Activated gamma-delta T cell (primary cell): ENCODE measurements around the gene RALB.

ENCODE experiments used
- DNase-seq: peaks from one replicate; lab custom pipeline; 2025; lab: John Stamatoyannopoulos, UW

The RALB gene

DNA sequence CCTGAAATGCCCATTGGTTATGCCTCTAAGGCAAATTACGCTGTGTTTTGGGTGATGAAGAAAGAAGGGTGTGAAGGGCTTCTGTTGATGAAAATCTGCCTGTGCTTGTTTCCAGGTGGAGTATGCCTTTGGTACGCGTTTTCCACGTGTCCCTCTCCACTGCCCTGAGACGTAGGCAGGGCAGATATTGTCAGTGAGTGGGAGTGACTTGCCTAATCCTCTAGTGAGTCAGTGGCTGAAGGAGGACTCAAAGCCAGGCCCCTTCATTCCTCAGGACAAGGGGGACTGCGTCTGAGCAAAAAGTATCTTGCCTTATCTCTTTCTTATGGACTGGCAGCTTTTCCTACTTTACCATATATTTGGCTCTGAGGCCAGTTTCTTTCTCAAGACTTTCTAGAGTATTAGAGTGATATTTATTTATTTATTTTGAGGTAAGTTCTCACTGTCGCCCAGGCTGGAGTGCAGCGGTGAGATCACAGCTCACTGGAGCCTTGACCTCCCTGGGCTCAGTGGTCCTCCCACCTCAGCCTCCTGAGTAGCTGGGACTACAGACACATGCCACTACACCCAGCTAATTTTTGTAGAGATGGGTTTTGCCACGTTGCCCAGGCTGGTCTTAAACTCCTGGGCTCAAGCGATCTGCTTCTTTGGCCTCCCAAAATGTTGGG, 10.2 kb downstream of the RALB start:
- DNase-seq, result no peak

DNA sequence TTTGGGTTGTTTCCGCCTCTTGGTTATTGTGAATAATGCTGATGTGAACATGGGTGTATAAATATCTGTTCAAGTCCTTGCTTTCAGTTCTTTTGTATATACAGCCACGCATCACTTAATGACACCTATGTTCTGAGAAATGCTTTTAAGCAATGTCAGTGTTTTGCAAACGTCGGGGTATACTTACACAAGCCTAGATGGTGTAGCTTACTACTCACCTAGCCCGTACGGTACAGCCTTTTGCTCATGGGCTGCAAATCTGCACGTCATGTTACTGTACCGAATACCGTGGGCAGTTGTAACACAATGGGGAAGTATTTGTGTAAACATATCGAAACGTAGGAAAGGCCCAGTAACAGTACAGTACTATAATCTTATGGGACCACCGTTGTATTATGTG, 12.4 kb downstream of the RALB start:
- DNase-seq, result no peak

DNA sequence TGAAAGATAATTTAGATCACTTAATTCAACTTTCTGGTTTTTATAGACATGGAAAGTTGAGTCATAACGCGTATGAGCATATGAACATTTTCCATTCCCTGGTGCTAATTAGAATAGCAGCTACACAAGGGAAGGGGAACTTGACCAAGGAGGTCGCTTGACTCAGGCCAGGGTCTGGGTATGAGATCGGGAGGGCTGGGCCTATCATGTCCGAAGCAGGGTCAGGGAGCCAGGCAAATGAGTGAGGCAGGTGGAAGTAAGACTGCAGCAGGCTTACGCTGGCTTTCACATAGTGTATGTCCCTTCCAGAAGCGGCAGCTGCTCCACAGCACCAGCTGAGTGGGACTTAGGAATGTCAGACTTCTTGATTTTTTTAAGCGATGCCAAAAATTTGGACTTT, 14.7 kb downstream of the RALB start:
- DNase-seq, result no peak

DNA sequence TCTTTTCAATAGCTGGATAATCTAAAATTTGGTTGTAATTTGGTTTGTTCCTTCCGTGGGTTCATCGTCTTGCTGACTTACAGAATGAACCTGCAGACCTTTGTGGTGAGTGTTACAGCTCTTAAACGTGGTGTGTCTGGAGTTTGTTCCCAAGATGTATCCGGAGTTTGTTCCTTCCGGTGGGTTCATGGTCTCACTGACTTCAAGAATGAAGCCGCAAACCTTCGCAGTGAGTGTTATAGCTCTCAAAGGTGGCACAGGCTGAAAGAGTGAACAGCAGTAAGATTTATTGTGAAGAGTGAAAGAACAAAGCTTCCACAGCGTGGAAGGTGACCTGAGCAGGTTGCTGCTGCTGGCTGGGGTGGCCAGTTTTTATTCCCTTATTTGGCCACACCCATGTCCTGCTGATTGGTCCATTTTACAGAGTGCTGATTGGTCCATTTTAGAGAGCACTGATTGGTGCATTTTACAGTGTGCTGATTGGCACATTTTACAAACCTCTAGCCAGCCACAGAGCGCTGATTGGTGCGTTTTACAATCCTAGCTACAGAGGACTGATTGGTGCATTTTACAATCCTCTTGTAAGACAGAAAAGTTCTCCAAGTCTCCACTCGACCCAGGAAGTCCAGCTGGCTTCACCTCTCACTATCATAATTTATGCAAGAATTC, 16.6 kb downstream of the RALB start:
- DNase-seq, result no peak

DNA sequence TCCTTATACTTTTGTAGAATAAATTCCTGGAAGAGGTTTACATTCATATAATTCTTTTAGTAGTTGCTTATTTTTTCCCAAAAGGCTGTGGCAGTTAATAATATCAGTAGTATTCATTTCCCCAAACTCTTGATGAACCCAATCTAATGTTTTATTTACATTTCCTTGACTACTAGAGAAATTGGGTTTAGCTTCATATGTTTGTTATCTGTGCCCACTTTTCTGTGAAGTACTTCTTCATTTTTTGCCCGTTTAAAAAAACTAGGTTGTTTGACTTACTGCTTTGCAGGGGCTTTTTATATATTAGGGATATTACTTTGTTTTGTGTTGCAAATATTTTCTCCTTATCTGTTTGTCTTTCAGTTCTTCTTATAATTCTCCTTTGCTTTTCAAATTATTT, 17.2 kb downstream of the RALB start:
- DNase-seq, result no peak

DNA sequence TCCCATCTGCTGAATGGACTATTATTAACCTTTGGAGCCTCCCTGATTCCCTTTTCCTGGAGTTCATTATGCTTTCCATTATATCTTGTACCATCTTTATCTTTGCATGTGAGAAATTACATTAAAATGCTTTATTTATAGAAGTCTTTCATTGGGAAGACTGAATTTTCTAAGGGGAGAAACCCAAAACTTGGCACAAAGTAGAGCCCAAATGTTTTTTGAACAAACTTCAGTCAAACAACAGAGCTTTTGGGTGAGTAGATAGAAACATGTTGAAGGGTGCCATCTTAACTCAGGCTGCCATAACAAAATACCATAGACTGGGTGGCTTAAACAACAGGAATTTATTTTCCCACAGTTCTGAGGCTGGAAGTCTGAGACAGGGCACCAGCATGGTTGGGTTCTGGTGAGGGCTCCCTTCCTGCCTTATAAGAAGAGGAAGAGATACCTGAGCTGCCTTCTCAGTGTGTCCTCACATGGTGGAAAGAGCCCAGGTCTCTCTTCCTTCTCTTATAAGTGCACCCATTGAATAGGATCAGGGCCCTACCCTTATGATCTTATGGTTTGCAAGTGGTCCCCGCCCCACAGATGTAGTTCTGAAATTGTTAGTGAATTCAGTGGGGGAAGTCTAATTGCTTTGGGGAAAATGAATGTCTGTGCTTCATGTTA, 19.2 kb downstream of the RALB start:
- no peak for DNase-seq

DNA sequence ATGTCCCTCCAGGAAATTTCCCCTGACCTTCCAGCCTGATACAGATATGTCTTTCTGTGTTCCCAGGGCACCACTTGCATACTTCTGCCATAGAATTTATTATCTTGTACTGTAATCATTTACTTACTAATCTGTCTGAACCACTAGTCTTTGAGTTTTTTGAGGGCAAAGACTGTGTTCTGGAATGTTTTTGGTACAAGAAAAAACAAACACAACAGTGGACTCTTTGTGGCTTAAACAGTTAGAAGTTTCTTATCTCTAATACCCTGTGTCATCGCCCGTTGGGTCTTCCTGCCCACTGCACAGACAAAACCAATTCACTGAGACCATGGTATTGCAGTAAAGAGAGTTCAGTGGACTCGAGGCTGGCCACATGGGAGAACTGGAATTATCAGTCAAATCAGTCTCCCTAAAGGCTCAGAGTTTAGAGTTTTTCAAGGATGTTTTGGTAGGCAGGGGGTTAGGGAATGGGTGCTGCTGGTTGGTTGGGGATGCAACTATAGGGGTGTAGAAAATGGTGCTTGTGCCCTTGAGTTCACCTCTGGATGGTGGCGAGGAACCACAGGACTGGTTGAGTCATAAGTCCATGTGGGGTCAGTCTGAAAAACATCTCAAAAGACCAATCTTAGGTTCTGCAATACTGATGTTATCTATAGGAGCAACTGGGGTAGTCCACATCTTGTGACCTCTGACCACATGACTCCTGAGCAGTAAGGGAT, 20.3 kb downstream of the RALB start:
- no peak for DNase-seq

DNA sequence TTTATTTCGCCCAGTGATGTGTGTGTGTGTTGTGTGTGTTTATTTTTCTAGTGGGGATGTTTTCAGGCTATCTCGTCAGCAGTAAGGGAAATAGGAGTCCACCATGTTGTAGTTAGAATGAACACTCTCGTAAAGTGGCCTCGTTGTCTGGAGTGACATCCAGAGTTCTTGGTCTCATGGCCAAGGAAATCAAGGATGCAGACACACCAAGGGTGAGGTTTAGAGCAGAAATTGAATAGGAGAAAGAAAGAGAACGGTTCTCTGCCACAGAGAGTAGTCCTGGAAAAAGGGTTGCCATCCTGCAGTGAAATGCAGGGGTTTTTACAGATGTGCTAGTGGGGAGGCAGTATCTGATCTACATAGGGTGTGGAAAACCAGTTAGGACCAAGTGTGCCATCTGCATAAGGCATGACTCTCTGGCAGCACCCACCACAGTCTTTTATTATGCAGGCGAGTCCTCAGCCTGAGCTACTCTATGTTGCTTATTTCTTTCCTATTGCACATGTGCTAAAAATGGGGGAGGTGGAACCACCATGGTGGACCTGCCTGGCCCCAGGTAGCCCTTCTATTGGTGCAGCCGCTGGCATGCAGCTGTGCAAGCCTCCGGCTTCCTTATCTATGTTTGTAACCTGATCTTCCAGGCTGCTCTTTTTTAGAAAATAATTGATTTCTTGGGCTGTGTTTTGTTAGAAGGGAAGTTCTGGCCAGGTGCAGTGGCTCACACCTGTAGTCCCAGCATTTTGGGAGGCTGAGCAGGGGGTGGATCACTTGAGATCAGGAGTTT, 23.2 kb downstream of the RALB start:
- DNase-seq, result no peak

DNA sequence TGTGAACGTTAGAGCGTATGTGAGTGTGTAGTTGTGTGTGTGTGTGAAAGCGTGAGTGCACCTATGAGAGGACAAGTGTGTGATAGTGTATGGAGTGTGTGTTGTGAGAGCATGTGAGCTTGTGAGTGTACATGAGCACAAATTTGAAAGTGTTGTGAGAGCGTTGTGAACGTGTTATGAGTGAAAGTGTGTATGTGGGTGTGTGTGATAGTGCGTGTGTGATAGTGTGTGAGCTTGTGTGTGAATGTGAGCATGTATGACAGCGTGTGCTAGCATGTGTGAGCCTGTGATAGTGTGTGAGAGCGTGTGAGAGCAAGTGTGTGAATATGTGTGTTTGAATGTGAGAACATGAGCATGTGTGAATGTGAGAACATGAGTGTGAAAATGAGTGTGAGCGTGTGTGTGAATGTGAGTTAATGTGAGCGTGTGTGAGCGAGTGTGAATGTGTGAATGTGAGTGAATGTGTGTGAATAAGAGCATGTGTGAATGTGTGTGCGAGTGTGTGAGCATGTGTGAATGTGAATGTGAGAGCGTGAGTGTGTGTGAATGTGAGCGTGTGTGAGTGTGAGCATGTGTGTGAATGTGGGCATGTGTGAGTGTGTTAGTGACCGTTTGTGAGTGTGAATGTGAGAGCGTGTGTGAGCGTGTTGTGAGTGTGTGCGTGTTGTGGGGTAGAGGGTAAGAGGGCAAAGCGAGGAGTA, 25.0 kb downstream of the RALB start:
- no peak for DNase-seq

DNA sequence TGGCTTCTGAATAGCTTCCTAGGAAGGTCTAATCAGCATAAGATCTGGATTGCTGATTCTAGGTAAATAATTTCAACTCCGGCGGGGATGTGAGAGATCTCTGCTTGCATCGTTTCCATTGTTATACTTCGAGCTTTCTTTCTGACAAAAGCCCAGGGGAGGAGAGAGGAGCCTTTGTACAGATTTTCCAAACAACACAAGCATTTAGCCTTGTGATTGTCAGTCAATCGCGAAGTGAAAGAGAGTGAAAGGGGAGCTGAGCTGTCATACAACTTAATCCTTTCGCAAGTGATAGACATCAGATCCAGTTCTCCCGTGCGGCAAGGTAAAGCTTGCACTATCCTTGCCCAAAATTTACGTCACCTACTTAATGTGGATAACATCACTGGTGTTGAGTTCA, 26.2 kb downstream of the RALB start:
- DNase-seq, result no peak

DNA sequence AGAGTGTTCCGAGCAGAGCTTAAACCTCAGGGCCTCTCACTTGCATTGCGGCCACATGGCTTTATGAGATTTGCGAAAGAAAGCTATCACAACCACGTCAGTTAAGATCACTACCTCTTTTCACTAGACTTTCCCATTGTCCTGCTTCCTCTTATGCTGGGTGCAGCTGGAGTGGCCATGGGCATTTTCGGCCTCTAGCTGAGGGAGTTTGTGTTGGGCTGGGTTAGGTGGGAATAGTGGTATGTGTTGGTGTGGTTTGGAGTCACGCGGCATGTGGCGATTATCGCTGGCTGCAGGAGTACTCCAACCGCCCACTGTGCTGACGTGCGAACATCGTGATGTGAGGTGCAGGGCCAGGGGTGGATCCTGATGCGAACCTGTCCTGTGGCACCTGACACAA, 27.1 kb downstream of the RALB start:
- no peak for DNase-seq

DNA sequence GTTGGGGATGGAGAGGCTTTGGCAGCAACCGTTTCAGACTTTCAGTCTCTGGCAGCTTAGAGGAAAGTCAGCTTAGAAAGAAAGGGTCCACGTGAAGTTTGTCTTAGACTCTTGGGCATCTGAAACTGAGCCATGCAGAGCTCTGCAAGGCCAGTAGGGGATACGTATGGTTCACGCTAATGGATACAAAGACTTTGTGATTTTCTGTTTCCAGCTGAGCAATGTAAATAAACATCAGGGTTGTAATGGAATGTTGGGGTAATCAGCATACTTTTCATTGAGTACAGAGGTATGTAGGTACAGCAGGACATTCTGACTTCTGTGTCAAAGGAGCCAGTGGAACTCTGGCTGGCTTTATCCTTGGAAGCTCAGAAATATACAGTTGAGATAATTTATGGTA, 31.0 kb downstream of the RALB start:
- DNase-seq, result no peak

DNA sequence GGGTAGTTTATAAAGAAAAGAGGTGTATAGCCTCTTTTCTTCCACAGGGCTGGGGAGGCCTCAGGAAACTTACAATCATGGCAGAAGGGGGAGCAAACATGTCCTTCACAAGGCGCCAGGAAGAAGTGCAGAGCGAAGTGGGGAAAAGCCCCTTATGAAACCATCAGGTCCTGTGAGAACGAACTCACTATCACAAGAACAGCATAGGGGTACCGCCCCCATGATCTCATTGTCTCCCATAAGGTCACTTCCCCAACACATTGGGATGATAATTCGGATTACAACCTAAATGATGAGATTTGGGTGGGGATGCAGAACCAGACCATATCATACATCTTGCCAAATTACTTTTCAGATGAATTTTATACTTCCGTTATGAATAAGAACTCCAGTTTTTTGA, 32.4 kb downstream of the RALB start:
- no peak for DNase-seq

DNA sequence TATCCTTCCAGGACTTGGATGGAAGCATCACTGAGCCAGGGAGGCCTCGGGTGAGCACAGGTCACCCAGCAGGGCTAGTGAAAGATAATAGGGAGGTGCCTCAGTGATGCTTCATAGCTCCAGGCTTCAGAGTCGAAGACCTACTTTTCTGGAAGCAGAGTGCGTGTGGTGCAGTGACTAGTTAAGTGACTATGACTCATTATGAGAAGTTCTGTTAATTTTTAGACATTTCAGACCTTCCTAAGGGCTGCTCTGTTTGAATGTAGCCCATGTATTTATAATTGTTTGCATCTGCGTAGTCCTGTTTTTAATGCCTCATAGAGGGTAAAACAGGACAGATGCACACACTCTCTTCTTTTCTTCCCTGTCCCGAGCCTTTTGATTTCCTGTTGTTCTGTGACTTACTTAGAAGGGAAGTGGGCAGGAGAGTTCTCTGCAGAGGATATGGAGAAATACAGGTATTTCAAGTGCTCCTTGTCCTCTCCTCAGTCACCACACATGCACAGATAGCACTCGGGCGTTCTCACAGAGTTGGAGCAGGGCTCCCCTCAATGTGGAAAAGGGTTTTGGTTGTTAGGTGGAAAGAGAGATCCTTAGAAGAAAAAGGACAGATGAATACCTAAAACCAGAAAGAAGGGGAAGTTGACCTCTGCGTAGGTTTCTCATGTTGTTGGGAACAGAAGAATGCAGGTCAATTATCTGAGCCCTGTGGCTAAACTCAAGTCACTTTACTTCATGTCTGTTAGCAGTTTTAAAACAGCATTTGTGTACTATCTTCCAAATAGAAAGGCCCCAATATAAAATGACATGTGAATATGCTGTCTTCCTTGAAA, 34.7 kb downstream of the RALB start:
- DNase-seq, result no peak

DNA sequence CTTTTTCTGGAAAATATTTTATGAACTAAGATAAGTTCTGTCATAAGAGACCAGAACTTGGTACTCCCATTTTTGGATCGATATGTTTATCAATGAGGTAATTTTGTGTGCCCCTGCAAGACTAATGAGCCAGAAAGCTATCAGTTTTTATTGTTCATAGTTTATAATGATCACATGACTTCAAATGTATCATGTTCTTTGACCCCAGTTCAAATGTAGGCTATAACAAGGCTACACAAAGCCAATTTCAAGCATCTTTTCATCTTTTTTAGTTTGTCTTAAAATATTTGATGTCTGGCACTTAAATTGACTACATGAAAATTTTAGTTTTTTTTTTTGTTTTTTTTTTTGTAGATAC, 35.3 kb downstream of the RALB start:
- no peak for DNase-seq

DNA sequence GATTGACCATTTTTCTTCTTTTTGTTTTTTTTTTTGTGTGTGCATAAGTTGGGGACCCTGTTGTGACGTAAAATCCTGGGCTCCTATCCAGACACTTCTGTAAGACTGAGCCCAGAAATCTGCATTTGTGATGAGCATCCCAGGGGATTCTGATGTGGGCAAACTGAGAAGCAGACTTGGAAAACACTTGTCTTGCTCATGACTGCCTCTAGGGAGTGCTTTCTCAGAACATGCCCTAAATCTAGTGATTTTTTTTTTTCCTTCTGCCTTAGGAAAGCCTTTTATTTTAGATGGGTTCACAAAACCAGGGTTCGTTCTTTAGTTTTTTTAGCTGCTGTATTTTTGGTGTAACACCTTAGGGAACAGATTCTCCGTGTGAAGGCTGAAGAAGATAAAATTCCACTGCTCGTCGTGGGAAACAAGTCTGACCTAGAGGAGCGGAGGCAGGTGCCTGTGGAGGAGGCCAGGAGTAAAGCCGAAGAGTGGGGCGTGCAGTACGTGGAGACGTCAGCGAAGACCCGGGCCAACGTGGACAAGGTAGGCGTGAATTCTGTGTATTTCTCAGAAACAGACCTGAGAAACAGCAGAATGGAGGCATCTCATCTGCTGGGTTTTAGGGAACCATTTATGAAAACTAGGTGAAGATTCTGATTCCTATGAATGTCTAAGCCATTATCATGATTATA, 36.7 kb downstream of the RALB start:
- no peak for DNase-seq

DNA sequence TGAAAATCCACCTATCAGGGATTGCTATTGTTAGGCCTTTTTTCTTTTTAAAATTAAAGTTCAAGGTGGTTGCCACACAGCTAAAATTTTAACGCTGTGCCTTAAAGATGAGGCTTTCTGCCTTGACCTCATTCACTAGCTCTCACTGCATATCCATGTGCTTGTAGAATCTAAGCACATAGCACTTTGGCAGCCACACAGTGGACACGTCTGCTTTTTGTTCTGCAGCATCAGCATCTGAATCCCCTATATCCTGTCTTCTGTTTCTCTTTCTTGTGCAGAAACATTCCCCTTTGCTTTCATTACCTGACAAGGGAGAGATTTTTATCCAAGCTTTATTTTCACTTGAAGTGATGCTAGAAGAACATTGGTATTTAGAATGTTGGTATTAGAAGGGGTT, 38.1 kb downstream of the RALB start:
- no peak for DNase-seq

DNA sequence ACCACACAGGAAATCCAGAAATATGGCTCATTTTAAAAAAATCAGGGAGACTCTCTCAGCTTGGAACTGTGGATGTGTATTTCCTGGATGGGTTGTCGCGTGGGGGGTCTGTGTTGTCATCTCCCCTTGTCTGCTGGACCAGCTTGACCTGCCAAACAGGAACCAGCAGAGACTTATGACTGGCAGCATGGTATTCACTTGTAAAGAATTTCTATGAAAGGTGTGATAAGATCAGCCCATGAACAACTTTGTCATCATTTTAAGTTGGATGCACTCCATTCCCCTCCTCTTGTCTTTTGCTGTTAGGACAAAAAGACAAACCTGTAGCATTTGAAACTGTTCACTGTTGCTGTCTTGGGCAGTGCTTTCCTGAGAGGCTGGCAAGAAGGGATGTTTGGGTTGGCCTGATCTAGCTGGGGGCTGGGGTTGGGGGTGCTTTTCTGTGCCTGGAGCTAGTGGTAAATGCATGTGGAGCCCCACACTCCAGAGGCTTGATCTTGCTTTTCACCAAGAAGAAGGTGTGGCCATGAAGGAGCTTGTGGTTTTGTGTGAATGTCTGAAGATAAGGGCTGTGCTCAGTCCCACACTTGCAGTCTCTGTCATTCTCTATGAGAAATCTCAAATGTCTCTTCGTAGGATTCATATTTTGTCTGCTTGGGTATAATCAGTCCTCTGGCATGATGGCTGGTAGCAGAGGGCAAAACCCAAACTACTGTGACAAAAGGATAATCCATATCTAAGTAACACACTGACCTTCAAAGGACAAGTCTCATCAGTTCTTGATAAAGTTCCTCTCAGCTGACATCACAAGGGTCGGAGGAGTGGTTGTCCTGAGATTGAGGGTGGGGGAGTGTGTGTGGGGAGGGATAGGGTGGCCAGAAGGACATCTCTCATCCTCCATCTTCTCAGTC, 39.0 kb downstream of the RALB start:
- no peak for DNase-seq
